VCaP (cell line): ENCODE data around the gene RMDN2.

Experiments used
- H3K27ac ChIP-seq: fragments of 450-650 bp; 2 replicates; pipeline ENCODE4 v1.5.1; 2017
- CTCF ChIP-seq: fragments of 450-650 bp; conservative IDR thresholded peaks from 2 replicates; pipeline ENCODE4 v1.5.1; 2017; ENCODE audit warnings: mild to moderate bottlenecking, moderate library complexity

RMDN2 gene

GRCh38 chr2:37984176-37984575 lies 59.1 kb downstream of the RMDN2 start:
- TF ChIP-seq CTCF: no peak
- H3K27ac ChIP-seq: no peak overlapping the region

GRCh38 chr2:37984589-37984988 lies 59.5 kb downstream of the RMDN2 start:
- peak; percentile 64 for TF ChIP-seq CTCF
- H3K27ac ChIP-seq: no peak overlapping the region

- no peak overlapping the region for H3K27ac ChIP-seq
- TF ChIP-seq CTCF: no peak
Observed at GRCh38 chr2:37985333-37985732, 60.2 kb downstream of the RMDN2 start.

- no peak overlapping the region for H3K27ac ChIP-seq
- no peak for TF ChIP-seq CTCF
Observed at GRCh38 chr2:37987098-37987775, 62.1 kb downstream of the RMDN2 start.

- TF ChIP-seq CTCF: no peak
- peak overlapping the region; percentile 75 for H3K27ac ChIP-seq
Observed at GRCh38 chr2:37992601-37993000, 67.5 kb downstream of the RMDN2 start.

GRCh38 chr2:37993143-37993542 lies 68.1 kb downstream of the RMDN2 start:
- TF ChIP-seq CTCF: peak; percentile 23
- H3K27ac ChIP-seq: peak overlapping the region; percentile 75

GRCh38 chr2:37997629-37998028 lies 72.5 kb downstream of the RMDN2 start:
- no peak overlapping the region for H3K27ac ChIP-seq
- no peak for TF ChIP-seq CTCF
